HPDE6-E6E7 (cell line): ENCODE measurements around the gene IFNK.

ENCODE experiments used
- DNase-seq: peaks from one replicate; pipeline ENCODE4 v3.0.0; 2011; ENCODE audit warnings: missing footprints; ENCODE audit errors: extremely low spot score

The IFNK gene

GRCh38 chr9:27538647-27539046, 14.6 kb downstream of the IFNK start:
- no peak for DNase-seq

- DNase-seq, result peak; percentile 40
Measured at GRCh38 chr9:27539479-27540441, 15.7 kb downstream of the IFNK start.

GRCh38 chr9:27540502-27540901, 16.4 kb downstream of the IFNK start:
- DNase-seq, result no peak

- no peak for DNase-seq
Measured at GRCh38 chr9:27541740-27542139, 17.6 kb downstream of the IFNK start.

- no peak for DNase-seq
Measured at GRCh38 chr9:27542508-27542907, 18.4 kb downstream of the IFNK start.

GRCh38 chr9:27545471-27545870, 21.4 kb downstream of the IFNK start:
- DNase-seq, result no peak

GRCh38 chr9:27548055-27548741, 24.1 kb downstream of the IFNK start:
- DNase-seq, result no peak

- DNase-seq, result no peak
Measured at GRCh38 chr9:27549196-27549755, 25.2 kb downstream of the IFNK start.

- DNase-seq, result no peak
Measured at GRCh38 chr9:27554712-27555111, 30.6 kb downstream of the IFNK start.

GRCh38 chr9:27556470-27556869, 32.4 kb downstream of the IFNK start:
- no peak for DNase-seq

GRCh38 chr9:27558307-27558706, 34.2 kb downstream of the IFNK start:
- DNase-seq, result no peak

GRCh38 chr9:27560457-27560856, 36.4 kb downstream of the IFNK start:
- no peak for DNase-seq

GRCh38 chr9:27561685-27562084, 37.6 kb downstream of the IFNK start:
- DNase-seq, result no peak

- DNase-seq, result no peak
Measured at GRCh38 chr9:27563738-27564430, 39.8 kb downstream of the IFNK start.

GRCh38 chr9:27564670-27565069, 40.6 kb downstream of the IFNK start:
- DNase-seq, result no peak

- DNase-seq, result no peak
Measured at GRCh38 chr9:27565696-27566095, 41.6 kb downstream of the IFNK start.

- no peak for DNase-seq
Measured at GRCh38 chr9:27566118-27566517, 42.0 kb downstream of the IFNK start.

- DNase-seq, result no peak
Measured at GRCh38 chr9:27569406-27569805, 45.3 kb downstream of the IFNK start.

- DNase-seq, result no peak
Measured at GRCh38 chr9:27571011-27571410, 46.9 kb downstream of the IFNK start.

GRCh38 chr9:27572061-27572460, 48.0 kb downstream of the IFNK start:
- DNase-seq, result no peak

GRCh38 chr9:27572566-27572917, 48.5 kb downstream of the IFNK start:
- DNase-seq, result peak; percentile 19
